Left renal pelvis (tissue), 4 donors: ENCODE measurements around the gene PLEKHD1. TPM values are rescaled to one million over a fixed set of nuclear protein-coding genes. Genes with fewer than 3 reads are reported as not detected.

Experiments
- DNase-seq, 4 donors: peaks; one replicate each; pipeline ENCODE4 v3.0.0-alpha.2; 2013; ENCODE audit warnings: low read depth in 4 of 4, low spot score in 3 of 4
- polyA plus RNA-seq, 4 donors: library from polyadenylated mRNA; unstranded; fragments of 120-200 nt; gene quantifications; one replicate each; pipeline ENCODE4 v1.2.1, GENCODE V29; 2013; ENCODE audit not compliant: insufficient read length in 4 of 4

Gene PLEKHD1
- polyA plus RNA-seq, 4 donors, result 0.31 to 5.9 (median 4.6) TPM

DNA sequence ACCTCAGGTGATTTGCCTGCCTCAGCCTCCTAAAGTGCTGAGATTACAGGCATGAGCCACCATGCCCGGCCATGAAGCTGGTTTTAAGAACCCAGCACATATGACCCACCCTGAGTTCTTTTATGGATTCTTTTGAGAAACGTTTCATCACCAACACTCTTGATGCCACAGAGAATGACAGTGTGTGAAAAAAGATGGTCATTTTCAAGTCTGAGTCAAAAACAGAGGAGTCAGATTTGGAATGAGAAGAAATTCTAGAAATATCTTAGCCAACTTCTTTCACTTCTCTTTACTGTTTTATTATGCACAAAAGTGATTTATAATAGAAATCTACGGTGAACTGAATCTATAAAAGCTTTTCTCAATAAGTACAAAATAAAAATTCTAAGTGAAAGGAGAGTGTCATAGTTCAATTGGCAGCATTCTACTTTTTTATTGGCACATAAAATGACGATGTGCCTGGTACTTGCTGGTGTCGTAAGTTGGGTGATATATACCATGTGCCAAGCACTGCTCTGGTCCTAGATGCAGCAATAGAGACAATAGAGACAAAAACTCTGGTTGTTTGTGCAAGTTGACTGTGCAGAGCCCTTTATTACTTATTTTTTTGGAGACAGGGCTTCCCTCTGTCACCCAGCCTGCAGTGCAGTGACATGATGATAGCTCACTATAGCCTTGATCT, 56.3 kb downstream of the PLEKHD1 start:
- no peak for DNase-seq

DNA sequence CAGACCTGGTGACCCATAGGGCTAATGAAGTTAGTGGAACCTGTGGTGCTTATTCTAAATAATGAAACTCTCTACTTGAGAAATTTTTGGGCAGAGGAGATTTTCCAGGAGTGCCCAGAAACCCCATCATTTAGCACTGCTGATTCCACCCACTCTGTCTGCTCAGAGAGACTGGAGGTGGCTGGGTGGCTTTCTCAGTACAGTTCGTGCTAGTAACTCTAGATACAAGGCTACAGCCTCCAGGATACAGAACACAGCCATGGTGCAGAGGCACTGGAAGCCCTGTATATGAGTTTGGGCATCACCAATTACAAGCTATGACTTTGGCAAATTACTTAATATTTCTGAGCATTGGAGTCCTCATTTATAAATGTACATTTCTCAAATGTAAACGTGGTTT, 57.8 kb downstream of the PLEKHD1 start:
- DNase-seq, result no peak

DNA sequence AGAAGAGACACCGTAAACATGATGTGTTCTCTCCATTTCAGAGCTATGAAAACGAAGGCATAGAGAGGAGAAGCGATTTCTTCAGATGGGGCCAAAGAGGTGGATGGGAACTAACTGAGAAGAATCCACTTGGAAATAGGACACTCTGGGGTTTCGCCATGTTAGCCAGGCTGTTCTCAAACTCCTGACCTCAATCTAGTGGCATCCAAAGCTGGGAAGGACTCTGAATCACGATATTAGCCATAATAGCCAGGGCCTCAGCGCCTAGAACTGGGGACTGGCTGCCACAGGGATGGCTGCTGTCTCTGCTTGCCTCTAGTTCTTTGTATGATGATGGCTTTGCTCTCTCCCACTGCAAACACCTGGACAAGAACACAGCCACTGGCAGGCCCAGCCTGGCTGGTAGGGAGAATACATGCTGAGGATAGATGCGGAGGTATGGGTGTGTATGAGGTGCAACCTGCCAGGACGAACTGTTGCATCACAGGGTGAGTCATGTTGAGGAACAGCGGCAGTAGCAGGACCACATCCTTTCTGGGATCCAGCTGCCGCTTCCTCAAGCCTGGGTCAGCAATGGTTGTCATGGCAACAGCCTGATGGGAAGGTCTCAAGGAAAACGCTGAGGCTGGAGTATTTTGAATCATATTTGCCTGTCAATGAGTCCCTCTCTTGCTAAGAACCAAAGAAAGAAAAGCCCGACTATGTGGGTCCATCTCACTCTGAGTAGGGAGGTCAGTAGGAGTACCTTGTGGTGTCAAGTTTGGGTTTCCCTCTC, 59.0 kb downstream of the PLEKHD1 start:
- DNase-seq, result no peak

DNA sequence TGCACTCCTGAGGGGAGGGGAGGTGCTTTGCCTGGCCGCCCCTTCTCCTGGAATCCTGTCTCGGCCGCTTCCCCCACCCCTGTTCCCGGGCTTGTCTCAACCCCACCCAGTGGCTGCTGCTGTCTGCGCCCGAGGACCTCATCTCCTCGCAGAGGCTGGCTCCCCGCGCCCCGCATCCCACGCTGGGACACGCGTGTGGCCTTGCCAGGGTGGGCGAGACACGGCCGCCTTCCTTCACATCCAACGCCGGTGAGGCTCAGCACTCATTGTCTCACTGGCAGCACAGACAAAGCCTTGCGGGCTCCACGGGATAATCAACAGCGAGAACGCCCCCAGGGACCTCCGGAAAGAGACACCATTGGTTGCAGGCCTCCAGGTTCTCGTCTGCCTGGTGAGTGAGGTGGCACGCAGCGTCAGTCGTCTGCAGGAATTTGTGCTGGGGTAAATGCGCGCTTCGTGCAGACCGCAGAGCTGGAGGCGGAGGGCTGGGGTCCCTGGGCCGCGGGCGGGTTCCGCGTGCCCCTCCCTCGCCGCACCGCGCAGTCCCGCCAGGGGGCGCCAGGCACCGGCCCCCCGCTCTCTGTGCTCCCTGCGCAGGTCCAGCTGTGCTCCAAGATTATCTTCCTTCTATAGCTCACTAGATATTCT, 63.3 kb downstream of the PLEKHD1 start:
- DNase-seq, result no peak

DNA sequence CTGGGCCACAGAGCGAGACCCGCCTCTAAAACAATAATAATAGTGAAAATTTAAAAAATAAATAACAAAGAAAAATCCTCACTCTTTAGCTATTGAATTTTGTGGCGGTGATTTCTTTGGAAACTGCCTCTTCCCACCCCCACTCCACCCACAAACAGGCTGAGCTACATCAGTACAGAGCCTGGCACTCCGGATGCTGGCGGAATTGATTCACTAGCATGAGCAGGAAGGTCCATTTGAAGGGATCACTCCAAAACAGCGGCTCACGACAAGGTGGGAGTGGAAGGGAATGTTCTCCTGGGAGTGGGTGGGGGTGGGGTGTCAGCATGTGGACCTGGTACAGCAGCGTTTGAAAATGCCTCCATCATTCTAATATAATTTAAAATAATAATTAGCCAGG, 64.0 kb downstream of the PLEKHD1 start:
- no peak for DNase-seq

DNA sequence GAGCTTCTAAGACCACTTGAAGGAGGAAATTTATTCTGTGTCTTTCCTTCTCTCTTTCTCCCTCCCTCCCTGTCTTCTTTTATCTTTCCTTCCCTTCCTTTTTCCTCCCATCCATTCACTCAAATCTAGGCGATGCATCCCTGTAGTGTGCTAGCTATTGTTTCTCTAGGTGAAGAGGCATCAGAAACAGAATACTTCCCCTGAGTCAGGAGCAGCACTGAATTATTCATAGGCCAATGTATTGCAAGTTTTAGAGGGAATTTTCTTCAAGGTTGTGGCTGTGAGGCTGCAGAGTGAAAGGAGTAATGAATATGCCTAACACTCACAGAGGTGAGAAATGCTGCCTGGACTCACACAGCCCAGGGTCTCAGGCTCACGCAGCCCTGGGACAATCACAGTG, 67.0 kb downstream of the PLEKHD1 start:
- no peak for DNase-seq

DNA sequence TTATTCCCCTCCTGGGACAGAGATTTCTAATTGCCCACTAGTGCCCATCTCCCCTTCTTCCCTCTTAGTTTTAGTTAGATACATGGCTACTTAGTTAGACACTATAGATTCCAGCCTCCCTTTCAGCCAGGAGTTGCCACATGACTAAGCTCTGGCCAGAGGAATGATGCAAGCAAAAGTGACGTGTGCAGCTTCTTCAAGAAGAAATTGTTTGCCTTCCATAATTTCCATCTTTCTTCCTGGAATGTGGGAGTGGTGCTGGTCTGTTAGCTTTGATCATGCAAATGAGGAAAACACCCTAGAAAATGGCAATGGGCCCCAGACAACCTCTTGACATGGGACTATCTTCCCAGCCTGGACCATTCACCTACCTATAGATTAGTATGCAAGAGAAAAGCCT, 68.7 kb downstream of the PLEKHD1 start:
- DNase-seq, result no peak

DNA sequence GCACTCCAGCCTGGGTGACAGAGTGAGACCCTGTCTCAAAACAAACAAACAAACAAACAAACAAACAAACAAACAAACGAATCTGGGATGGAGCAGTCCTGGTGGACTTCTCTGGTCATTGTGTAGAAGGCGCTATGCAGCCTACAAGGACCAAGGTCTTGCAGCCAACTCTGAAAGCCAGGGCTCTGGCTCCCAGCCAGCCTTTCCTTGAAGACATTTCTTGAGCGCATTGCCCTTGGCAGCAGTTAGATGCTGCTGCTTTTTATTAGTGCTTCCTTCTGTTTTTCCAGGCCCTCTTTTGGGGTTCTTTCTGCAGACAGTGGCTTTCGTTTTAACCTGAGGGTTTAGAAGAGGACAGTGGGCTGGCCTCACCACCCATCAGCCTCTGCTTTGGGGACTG, 70.0 kb downstream of the PLEKHD1 start:
- DNase-seq, result no peak

DNA sequence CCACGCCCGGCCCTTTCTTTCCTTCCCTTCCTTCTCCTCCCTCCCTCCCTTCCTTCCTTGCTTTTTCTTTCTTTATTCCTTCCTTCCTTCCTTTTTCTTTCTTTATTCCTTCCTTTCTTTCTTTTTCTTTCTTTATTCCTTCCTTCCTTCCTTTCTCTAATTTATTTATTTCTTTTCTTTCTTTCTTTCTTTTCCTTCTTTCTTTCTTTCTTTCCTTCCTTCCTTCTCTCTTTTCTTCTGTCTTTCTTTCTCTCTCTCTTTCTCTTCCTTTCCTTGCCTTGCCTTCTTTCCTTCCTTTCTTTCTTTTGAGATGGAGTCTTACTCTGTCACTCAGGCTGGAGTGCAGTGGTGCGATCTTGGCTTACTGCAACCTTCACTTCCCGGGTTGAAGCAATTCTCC, 74.2 kb downstream of the PLEKHD1 start:
- DNase-seq, result no peak

DNA sequence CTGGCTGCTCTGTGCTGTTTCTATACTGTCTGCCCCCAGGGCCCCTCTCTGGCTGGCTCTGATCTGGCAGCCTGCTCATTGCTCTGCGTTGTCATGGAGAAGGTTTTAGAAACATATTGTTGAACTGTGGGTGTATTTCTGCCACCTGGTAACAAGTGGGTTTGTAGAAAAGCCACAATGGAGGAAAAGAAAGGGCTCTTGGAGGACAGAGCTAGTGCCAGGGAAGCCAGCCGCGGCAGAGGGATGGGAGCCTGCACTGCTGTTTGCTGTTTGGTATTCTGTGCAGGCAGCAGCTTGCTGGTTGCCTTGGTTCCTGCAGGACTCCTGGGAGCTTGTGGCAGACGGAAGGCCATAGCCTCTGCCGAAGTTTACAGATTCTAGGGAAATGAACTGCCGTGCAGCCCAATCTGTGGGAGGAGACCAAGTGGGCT, 75.1 kb downstream of the PLEKHD1 start:
- DNase-seq, result no peak

DNA sequence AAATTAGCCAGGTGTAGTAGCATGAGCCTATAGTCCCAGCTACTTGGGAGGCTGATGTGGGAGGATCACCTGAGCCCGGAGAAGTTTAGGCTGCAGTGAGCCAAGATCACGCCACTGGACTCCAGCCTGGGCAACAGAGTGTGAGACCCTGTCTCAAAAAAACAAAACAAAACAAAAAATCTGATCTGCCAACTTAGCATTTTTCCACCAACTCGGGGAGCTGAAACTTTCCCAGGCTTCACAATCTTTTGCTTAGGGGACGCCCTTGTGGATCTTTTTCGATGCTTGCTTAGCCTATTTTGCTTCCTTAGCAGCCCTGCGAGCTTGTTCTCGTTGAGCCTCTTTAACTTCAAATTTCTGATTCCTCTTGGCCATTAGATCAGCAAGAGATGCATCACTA, 76.3 kb downstream of the PLEKHD1 start:
- DNase-seq, result no peak

DNA sequence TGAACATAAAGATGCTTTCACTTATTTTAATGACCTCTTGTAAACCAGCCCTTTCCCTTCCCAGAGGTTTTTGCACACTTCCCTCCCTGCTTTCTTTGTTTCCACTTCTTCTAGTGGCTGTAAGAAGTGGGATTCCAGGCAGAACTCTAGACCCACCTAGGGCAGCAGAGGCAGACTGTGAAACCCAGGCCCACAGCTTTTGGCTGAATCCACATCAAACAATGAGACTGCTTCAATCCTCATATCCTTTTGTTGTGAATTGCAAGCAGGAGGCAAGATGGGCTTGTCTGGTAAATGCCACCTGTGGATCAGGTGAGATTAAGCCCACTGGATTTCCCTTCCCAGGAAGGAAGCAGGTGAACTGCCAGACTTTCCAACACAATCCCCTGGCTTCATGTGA, 77.4 kb downstream of the PLEKHD1 start:
- DNase-seq, result no peak

DNA sequence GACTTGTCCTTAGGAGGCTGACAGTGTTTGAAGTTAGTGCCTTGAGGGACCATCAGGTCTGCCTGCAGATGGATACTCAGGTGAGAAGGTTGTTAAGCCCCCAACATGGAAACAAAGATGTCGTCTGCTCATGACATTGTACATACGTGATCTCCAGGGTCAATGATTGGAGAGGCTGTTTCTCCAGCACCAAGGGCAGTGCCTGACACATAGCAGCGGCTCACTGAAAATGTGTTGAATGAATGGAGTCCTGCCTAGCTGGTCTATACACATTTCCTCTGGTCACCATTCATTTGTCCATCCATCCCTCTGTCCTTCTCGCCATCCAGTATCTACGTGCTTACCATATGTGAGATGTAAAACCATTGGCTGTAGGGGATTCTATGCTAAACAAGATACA, 83.0 kb downstream of the PLEKHD1 start:
- no peak for DNase-seq

DNA sequence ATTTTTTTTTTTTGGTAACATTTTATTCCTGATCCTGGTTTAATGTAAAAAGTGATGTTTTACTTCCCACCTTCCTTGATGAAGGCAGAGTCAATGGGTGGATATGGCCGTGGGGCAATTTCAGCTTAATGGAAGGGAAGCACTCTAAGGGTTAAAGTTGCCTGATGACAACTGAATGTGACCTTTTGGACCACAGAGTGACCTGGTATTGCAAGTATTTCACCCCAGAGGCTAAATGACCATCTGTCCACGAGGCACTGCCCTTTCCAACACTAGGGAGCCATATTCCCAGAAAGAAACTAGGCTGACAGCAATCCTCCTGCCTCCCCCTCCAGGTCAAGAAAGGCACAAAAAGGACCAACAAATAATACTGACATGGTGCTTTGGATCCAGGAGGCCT, 85.3 kb downstream of the PLEKHD1 start:
- DNase-seq, result no peak

DNA sequence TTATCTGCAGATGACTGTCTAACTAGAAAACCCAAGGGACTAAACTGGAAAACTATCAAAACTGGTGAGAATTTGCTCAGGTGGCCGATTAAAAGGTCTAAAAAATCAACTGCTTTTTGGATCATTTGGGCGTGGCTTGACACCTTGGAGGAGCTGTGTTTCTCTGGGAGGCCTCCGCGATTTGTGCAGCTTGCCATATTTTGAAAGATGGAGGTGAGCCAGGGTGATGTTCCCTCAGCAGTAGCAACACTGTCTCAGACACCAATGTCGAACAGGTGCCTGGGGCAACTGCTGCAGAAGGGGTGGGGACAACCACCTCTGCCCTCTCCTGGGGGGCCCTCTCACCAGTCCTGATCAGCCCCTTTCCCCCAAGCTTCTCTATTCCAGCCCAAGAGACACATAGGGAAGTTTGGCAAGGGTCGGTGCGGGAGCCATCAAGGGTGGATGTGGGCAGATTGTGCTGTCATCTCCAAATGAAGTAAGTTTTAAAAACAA, 86.4 kb downstream of the PLEKHD1 start:
- DNase-seq, result no peak

DNA sequence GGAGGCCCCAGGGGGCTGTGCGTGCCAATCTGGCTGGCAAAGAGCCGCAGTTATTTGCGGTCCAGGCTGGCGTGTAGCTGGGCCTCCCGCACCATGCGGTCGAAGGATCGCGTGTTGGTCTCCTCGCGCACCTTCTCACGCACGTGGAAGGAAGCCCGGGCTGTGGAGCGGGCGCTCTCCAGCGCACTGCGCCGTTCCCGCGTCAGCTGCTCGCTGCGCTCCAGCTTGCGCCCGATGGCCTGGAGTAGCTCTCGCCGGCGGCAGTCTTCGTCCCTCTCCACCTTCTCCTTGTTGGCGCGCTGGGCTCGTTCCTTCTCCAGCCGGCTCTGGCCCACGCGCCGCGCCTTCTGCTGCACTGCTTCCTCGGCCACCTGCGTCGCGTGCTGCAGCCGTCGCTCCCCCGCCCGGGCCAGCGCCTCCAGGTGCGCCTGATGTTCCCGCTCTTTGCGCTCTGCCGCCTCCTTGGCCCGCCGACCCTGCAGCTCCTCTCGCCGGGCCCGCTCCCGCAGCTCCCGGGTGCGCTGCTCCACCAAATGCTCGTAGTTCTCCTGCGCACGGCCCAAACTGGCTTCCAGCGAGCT, 87.0 kb downstream of the PLEKHD1 start:
- no peak for DNase-seq

DNA sequence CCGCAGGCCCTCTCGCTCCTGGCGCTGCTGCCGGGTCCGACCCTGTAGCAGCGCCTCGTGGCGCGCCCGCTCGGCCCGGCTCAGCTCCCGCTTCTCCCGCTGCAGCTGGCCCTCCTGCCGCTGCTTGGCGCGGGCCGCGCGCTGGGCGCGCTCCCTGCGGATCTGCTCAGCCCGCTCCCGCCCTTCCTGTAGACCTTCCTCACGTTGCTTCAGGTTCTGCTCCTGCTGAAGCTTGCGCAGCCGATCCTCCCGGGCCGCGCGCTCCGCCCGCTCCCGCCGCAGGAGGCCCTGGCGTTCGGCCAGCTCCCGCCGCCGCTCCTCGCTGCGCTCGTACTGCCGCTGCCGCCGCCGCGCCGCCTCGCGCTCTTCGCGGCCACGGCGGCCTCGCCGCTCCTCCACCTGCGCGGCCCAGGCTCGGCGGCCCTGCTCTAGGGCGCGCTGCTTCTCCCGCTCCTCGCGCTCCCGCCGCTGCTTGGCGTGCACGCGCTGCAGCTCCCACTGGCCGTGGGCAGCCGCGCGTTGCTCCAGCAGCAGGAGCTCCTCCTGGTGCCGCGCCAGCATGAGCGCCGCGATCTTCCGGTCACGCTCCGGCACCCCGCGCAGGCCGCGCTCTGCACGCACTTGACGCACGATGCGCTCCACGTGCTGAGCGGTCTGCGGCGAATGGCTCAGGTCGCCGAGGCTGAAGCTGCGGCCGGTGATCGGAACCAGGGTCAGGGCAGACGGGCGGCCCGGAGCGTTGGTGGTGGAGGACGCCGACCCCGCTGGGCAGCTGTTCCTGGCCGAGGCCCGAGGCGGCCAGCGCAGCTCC, 87.7 kb downstream of the PLEKHD1 start:
- DNase-seq, result no peak

DNA sequence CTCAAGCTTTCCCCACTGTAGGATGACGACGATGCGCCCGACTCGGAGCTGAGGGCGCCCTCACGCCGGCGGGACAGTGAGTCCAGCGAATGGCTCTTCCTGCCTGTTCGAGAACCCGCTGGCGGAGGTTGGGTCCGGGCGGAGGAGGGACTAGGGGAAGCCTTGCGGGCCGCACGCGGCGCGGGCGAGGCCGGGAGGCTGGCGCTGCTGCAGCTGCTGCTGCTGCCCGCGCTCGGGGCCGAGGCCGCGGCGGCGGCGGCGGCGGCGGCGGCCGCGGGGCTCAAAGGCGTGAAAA, 88.3 kb downstream of the PLEKHD1 start:
- DNase-seq, result no peak

DNA sequence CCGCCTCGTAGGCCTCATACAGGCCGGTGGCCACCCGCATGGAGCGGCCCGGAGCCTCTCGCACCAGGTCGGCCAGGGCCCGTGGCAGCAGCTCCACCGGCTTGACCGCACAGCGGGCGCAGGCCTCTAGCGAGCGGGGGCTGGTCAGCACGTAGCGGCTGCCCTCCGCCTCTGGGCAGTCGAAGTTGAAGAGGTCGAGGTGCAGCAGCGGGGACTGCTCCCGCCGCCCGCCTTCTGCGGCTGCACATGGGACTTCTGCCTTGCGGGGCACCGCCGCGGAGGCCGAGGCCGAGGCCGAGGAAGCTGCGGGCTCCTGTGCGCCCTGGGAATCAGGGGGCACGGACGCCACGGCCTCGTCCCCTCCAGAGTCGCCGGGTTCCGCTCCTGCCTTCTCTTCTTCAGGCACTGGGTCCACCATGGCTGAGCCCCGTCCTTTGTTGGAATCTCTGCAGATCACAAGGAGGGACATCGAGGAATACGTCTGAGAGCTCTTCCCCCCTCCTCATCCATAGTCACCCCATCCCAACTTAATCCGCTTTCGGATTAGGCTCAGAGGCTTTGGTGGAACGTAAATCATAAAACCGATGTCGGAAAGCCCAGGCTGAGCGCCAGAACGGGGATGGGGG, 88.8 kb downstream of the PLEKHD1 start:
- no peak for DNase-seq

DNA sequence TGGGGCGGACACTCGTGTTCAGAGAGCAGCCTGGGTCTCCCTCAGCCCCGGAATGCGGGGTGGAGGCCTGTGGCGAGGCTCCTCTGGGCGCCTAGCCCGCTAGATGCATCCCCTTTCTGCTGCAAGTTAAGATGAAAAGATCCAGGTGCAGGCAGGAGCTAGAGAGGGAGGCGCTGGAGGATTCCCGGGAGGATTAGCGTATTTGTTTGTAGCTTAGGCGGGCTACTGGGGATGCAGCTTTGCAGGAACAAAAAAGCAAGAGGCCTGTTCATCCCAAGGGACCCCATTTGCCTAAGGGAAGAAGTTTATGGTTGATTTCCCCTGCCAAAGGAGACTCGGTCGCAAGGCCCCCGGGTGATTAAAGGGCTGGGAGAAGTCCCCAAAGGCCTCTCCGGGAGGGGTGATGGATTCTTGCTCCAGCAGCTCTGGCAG, 89.3 kb downstream of the PLEKHD1 start:
- no peak for DNase-seq
